Suprapubic skin (tissue), 4 donors: ENCODE measurements around the gene TUBB4B. TPM values are rescaled to one million over a fixed set of nuclear protein-coding genes. Genes with fewer than 3 reads are reported as not detected.

Experiments
- DNase-seq, 2 donors: peaks; one replicate each; pipeline ENCODE4 v3.0.0-alpha.2; 2019; ENCODE audit warnings: low spot score in 2 of 2
- H3K27ac ChIP-seq: fragments of 200-600 bp; sonication (generic); one replicate; pipeline ENCODE4 v1.5.1; 2019
- H3K27me3 ChIP-seq: fragments of 200-600 bp; sonication (generic); one replicate; pipeline ENCODE4 v1.5.1; 2019
- H3K36me3 ChIP-seq: fragments of 200-600 bp; sonication (generic); one replicate; pipeline ENCODE4 v1.5.1; 2019
- H3K4me1 ChIP-seq: fragments of 200-600 bp; sonication (generic); one replicate; pipeline ENCODE4 v1.5.1; 2019
- H3K4me3 ChIP-seq: fragments of 200-600 bp; sonication (generic); one replicate; pipeline ENCODE4 v1.5.1; 2019; ENCODE audit warnings: mild to moderate bottlenecking
- H3K9me3 ChIP-seq: fragments of 200-600 bp; sonication (generic); one replicate; pipeline ENCODE4 v1.5.1; 2019
- EP300 ChIP-seq: sonication (generic); formaldehyde crosslinking; IDR thresholded peaks from one replicate; pipeline ENCODE4 v1.6.1; 2017; ENCODE audit warnings: antibody characterized with exemption
- POLR2A ChIP-seq, 2 donors: fragments of 450-650 bp; IDR thresholded peaks; one replicate each; pipeline ENCODE4 v1.6.1; 2017; ENCODE audit warnings: antibody characterized with exemption in 2 of 2, mild to moderate bottlenecking in 2 of 2, moderate library complexity in 2 of 2
- POLR2AphosphoS5 ChIP-seq, 3 donors: sonication (generic); formaldehyde crosslinking; IDR thresholded peaks; one replicate each; pipeline ENCODE4 v1.6.1; 2017; ENCODE audit warnings: antibody characterized with exemption in 3 of 3
- WGBS: methylation state at CpG from one replicate; pipeline ENCODE4 v1.1.5; 2018; 5-methylcytosine and 5-hydroxymethylcytosine counted together
- total RNA-seq, 4 donors: library from RNA; depleted of rRNA; stranded (reverse); fragments of >200 nt; gene quantifications; one replicate each; pipeline ENCODE4 v1.1.0, GENCODE V29; 2016
- TF ChIP-seq, protein P1 (sequence below), 2 donors: fragments of 200-600 bp in 1 of 2; fragments of 450-650 bp in 1 of 2; sonication (generic) in 1 of 2; IDR thresholded peaks; one replicate each; pipeline ENCODE4 v1.5.1; 2016 to 2019; ENCODE audit warnings: antibody characterized with exemption in 2 of 2, mild to moderate bottlenecking in 1 of 2, moderate library complexity in 1 of 2

TUBB4B gene
- total RNA-seq, 4 donors from 2014 or later = 225 to 708 (median 639) TPM

DNA sequence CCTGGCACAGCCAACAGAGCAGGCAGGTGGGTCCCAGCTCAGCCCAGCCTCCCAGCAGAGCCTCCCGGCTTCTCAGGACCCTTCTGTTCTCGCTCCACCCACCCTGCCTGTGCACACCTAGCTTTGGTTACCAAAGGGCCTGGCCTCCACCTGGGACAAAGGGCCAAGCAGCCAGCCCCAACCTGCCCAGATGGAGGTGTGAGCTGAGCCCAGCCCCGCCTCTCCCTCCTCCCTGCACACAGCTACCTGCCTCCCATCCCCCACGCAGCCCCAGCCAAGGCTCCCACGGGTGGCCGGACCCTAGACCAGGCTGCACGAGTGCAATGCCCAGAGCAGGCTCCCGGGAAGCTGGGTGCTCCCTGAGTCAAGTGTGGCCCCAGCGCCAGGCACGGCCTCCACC is 46.2 kb upstream of the TUBB4B start:
- TF ChIP-seq POLR2A (IDR thresholded peaks at IDR 0.05) (no peak), EP300 (no peak), POLR2AphosphoS5 (IDR thresholded peaks at IDR 0.05) (no peak)
- TF ChIP-seq, protein P1, sequence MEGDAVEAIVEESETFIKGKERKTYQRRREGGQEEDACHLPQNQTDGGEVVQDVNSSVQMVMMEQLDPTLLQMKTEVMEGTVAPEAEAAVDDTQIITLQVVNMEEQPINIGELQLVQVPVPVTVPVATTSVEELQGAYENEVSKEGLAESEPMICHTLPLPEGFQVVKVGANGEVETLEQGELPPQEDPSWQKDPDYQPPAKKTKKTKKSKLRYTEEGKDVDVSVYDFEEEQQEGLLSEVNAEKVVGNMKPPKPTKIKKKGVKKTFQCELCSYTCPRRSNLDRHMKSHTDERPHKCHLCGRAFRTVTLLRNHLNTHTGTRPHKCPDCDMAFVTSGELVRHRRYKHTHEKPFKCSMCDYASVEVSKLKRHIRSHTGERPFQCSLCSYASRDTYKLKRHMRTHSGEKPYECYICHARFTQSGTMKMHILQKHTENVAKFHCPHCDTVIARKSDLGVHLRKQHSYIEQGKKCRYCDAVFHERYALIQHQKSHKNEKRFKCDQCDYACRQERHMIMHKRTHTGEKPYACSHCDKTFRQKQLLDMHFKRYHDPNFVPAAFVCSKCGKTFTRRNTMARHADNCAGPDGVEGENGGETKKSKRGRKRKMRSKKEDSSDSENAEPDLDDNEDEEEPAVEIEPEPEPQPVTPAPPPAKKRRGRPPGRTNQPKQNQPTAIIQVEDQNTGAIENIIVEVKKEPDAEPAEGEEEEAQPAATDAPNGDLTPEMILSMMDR (IDR thresholded peaks at IDR 0.05) = no peak
- 62% methylated on average over 9 of the region's 10 CpGs for WGBS
- H3K27me3 ChIP-seq = no peaks in the 10 kb centered on the region
- DNase-seq = no peak
- H3K4me3 ChIP-seq = peak overlapping the region; percentile 15
- H3K27ac ChIP-seq = no peak overlapping the region
- H3K9me3 ChIP-seq = no peaks in the 10 kb centered on the region
- H3K4me1 ChIP-seq = peaks cover 60% of the 10 kb centered on the region
- H3K36me3 ChIP-seq = peaks cover 24% of the 10 kb centered on the region

DNA sequence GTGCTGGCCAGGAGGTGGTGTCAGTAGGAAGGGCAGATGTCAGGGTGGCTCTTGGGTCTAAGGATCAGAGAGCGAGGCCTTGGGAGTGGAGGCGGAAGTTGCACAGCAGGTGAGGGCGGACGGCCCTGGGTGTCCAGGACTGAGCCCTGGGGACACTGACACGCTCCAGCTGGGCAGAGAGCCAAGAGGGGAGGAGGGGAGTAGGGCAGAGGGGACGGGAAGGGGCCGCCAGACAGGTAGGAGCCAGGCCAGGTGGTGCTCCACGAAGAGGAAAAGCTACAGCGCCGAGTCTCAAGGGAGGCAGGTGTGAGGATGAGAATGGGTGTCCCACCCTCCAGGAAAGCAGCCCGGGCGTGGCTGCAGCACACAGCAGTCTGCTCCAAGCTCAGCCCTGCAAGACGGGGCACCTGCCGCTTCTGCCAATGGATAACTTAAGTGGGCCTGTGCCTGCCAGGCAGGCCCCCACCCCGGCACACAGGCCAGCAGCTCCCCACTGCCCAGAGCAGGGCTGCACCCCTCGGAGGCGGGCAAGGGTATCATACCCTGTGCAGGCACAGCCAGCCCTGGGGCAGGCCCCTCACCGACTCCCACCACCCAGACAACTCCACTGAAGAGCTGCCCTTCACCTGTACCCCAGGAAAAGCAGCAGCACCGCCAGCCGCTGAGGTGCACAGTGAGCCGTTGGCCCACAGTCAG is 45.4 kb upstream of the TUBB4B start:
- WGBS = 55% methylated on average over 11 of the region's 21 CpGs
- peaks cover 16% of the 10 kb centered on the region for H3K36me3 ChIP-seq
- peaks cover 52% of the 10 kb centered on the region for H3K4me1 ChIP-seq
- no peaks in the 10 kb centered on the region for H3K9me3 ChIP-seq
- TF ChIP-seq POLR2AphosphoS5 (IDR thresholded peaks at IDR 0.05) (no peak), EP300 (no peak), POLR2A (IDR thresholded peaks at IDR 0.05) (no peak)
- TF ChIP-seq, protein P1 (IDR thresholded peaks at IDR 0.05) = no peak
- H3K4me3 ChIP-seq = peak overlapping the region; percentile 15
- H3K27me3 ChIP-seq = no peaks in the 10 kb centered on the region
- H3K27ac ChIP-seq = no peak overlapping the region
- DNase-seq = no peak

DNA sequence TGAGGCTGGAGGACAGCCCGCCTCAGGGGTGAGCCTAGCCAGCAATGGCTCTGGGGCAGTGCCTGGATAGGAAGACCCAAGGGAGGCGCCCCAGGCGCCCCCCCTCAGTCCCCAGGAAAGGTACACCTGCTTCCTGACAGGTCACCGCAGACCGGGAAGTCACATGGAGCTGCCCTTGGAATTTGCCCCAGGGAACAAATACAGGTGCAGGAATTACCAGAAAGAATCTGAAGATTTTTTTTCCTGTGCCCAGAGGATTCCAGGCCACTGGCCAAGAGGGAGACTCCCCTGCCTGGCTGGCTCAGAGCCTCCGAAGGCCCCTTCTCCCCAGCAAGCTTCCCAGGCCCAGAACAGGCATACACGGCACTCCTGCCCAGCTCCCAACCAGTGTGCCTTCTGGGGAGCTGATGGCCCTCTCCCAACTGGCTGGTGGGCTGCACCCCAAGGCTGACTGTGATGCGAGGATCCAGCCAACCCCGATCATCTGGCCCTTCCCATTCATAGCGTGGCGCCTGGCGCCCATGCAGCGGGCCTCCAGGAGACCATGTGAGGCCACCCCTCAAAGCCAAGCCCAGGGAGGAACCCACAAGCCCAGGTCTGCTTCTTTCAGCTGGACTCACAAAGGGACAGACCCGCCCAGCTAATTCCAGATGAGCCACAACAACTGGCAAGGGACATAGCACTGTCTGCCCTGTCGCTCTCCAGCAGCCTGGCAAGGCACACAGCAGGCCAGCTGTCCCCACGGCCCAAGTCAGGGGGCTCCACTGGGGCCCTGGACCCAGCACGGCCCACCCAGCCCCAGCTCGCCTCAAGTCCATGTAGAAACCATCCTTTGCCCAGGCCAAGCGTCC is 42.8 kb upstream of the TUBB4B start:
- peak overlapping the region; percentile 59 for H3K4me3 ChIP-seq
- no peak overlapping the region for H3K27ac ChIP-seq
- H3K4me1 ChIP-seq = peaks cover 70% of the 10 kb centered on the region
- WGBS = 53% methylated on average over 4 of the region's 19 CpGs
- H3K36me3 ChIP-seq = no peaks in the 10 kb centered on the region
- H3K9me3 ChIP-seq = no peaks in the 10 kb centered on the region
- TF ChIP-seq POLR2AphosphoS5 (IDR thresholded peaks at IDR 0.05) = no peak
- no peak for TF ChIP-seq EP300
- no peak for DNase-seq
- H3K27me3 ChIP-seq = no peaks in the 10 kb centered on the region

DNA sequence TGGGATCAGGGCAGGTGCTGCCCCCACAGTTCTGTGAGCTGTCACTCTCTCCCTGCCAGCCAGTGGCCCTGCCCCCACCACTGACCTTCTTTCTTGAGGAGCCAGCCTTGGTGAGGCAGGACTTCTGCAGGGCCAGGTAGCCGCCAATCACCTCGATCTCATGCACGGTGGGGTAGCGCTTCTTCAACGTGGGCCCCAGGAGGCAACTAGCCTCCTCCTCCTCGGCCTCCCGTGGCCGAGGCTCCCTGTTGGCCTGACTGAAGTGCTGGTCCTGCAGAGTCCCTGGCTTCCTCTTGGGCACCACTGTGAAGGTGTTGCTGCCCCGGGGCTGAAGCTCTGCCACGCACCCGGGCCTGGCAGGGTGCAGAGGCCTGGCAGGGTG is 42.2 kb upstream of the TUBB4B start:
- peak overlapping the region; percentile 59 for H3K4me3 ChIP-seq
- peaks cover 76% of the 10 kb centered on the region for H3K4me1 ChIP-seq
- H3K27me3 ChIP-seq = no peaks in the 10 kb centered on the region
- 70% methylated on average over 2 of the region's 11 CpGs for WGBS
- H3K27ac ChIP-seq = no peak overlapping the region
- no peaks in the 10 kb centered on the region for H3K9me3 ChIP-seq
- no peaks in the 10 kb centered on the region for H3K36me3 ChIP-seq
- no peak for DNase-seq
- no peak for TF ChIP-seq EP300
- TF ChIP-seq POLR2AphosphoS5 (IDR thresholded peaks at IDR 0.05) = no peak
- TF ChIP-seq, protein P1 (IDR thresholded peaks at IDR 0.05) = no peak
- TF ChIP-seq POLR2A (IDR thresholded peaks at IDR 0.05) = no peak

DNA sequence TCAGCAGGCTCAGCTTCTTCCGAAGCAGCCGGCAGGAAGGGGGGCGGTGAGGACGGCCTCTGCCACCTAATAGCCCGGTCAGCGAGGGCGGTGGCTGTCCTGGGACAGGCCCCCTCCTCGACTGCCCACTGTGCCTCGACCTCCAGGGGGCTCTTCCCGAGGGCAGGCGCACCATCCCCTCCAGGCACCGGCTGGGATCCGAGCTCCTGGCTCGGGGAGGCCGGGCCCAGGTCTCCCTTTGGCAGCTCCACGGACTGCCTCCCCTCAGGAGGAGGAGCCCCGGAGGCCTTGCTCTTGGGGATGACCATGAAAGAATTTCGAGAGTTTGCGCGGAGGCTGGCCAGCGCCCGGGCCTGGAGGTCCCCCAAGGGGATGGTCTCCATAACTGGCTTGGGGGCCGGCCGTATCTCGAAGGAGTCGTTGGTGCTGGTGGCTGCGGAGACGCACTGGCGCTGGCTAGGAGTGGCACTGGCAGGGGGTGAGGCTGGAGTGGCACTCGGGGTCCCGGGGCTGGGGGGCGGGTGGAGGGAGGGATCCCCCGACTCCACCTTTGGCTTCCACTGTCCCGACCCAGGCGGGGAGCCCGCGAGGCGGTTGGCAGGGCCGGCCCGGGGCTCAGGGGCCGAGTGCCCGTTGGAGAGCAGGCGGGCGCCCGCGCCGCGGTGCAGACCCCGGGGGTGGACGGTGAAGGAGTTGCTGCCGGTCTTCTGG is 41.5 kb upstream of the TUBB4B start:
- WGBS = no CpG with 5 or more reads among the region's 51 CpGs
- H3K9me3 ChIP-seq = no peaks in the 10 kb centered on the region
- no peak overlapping the region for H3K27ac ChIP-seq
- peak overlapping the region; percentile 59 for H3K4me3 ChIP-seq
- H3K4me1 ChIP-seq = peaks cover 77% of the 10 kb centered on the region
- H3K36me3 ChIP-seq = no peaks in the 10 kb centered on the region
- TF ChIP-seq POLR2A (IDR thresholded peaks at IDR 0.05) (no peak), EP300 (no peak), POLR2AphosphoS5 (IDR thresholded peaks at IDR 0.05) (no peak)
- TF ChIP-seq, protein P1 (IDR thresholded peaks at IDR 0.05) = no peak
- DNase-seq = no peak
- H3K27me3 ChIP-seq = no peaks in the 10 kb centered on the region
